Keratinocyte (primary cell): ENCODE results near the gene NPHS1.

Experiments
- EZH2 ChIP-seq: IDR thresholded peaks from one replicate; pipeline ENCODE4 v1.6.1; 2012; ENCODE audit warnings: inconsistent platforms, mild to moderate bottlenecking, low read length, moderate library complexity
- TF ChIP-seq, protein P1 (sequence below), 3 experiments: IDR thresholded peaks in 1 of 3; conservative IDR thresholded peaks in 1 of 3; optimal IDR thresholded peaks in 1 of 3; 2 replicates in 2 of 3; 3 replicates in 1 of 3; pipeline versions ENCODE3 to v1.5.1; 2011; ENCODE audit warnings: low read length in 3 of 3, mild to moderate bottlenecking in 3 of 3, moderate library complexity in 2 of 3, control low read depth in 1 of 3, inconsistent platforms in 1 of 3; ENCODE audit not compliant: insufficient read depth in 2 of 3; ENCODE audit errors: extremely low read depth in 1 of 3

DNA sequence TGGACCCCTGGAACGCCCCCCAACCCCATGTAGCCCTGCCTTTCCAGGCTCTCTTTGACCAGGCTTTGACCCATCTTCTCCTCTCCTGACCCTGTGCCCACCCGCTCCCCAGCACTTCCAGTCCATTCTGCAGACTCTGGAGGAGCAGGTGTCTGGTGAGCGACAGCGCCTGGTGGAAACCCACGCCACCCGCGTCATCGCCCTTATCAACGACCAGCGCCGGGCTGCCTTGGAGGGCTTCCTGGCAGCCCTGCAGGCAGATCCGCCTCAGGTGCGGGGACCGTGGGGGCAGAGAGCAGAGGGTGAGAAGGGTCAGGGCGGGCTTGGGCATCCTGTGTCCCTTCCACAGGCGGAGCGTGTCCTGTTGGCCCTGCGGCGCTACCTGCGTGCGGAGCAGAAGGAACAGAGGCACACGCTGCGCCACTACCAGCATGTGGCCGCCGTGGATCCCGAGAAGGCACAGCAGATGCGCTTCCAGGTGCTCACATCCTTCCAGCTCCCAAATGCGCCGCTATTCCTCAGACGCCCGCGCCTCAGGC, 22.2 kb upstream of the NPHS1 start:
- TF ChIP-seq, protein P1, sequence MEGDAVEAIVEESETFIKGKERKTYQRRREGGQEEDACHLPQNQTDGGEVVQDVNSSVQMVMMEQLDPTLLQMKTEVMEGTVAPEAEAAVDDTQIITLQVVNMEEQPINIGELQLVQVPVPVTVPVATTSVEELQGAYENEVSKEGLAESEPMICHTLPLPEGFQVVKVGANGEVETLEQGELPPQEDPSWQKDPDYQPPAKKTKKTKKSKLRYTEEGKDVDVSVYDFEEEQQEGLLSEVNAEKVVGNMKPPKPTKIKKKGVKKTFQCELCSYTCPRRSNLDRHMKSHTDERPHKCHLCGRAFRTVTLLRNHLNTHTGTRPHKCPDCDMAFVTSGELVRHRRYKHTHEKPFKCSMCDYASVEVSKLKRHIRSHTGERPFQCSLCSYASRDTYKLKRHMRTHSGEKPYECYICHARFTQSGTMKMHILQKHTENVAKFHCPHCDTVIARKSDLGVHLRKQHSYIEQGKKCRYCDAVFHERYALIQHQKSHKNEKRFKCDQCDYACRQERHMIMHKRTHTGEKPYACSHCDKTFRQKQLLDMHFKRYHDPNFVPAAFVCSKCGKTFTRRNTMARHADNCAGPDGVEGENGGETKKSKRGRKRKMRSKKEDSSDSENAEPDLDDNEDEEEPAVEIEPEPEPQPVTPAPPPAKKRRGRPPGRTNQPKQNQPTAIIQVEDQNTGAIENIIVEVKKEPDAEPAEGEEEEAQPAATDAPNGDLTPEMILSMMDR (optimal IDR thresholded peaks at IDR 0.05 in 1 of 3, IDR thresholded peaks at IDR 0.05 in 1 of 3, conservative IDR thresholded peaks at IDR 0.05 in 1 of 3; ENCODE audit: extremely low read depth in 1 of 3, insufficient read depth in 2 of 3, low read length in 3 of 3): no peak
- TF ChIP-seq EZH2: no peak
